NCI-H2081 (cell line): Measurements from ENCODE around the gene PLOD3.

Source experiments
- DNase-seq, 2 experiments: peaks; one replicate each; lab custom pipeline; 2025; lab: John Stamatoyannopoulos, UW

Gene PLOD3

DNA sequence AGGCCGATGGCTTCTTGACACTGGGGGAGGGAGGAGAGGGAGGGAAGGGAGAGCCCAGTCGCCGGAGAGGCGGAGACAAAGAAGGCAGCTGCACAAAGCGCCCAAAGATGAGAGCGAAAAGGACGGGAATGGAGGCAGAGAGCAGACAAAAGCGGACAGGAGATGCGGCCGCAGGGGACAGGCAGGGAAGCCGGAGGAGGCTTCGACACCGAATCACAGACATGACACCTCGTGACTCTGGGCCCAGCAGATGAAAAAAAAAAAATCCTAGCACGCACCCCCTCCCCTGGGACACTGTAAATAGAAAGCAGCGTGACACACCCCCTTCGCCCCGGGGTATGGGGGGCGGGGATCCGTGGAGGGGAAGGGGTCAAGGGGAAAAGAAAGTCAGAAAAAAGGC, 38.3 kb downstream of the PLOD3 start:
- DNase-seq, result peak in 1 of 2 experiments; percentile 23

DNA sequence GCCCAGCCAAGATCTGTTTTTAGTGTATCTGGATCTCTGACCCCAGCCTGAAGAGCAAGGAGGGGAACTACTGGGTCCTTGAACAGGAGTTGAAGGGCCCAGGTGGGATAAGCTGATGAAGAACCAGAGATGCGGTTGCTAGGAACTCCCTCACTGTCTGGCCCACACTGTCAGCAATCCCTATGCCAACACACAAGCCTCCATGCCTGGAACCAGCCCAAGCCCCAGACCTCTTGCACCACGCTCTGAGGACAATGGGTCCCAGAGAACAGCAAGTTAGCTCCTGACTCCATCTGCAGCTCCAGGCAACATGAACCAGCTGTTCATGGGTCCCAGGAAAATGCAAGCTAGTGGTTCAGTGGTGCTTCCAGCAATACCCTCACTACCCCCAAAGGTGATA, 39.7 kb downstream of the PLOD3 start:
- DNase-seq, result no peak

DNA sequence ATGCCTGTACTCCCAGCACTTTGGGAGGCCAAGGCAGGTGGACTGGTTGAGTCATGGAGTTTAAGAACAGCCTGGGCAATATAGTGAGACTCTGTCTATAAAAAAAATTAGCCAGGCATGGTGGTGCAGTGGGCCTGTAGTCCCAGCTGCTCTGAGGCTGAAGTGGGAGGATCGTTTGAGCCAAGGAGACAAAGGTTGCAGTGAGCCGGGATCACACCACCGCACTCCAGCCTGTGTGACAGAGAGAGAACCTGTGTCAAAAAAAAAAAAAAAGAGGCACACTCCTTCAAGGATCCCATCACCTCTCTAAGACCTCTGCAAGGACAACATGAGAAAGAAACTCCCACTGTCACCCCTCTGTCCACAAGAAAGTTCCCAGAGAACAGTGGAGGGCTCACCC, 41.7 kb downstream of the PLOD3 start:
- DNase-seq, result no peak

DNA sequence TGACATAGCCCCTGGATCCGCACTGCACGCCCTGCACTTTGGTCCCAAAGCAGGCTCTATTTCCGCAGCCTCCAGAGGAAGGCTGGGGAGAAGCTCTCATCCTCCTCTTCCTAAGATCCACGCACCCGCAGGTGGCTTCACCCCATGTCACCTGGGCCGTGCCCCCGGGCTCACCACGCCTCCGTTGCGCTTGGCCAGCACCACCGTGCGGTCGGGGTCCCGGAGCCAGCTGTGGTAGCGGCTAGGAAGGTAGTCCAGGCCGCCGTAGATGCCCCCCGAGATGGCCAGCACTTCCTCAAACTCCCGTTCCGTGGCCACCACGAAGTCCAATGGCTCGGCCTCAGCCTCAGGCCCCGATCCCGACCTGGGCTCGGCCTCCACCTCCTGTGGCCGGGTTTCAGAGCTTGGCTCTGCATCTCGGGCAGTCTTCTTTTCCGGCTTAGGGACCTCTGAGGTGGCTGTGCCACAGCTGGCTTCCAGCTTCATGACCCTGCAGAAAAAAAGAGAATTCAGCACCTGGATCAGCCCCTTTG, 43.0 kb downstream of the PLOD3 start:
- DNase-seq, result no peak

DNA sequence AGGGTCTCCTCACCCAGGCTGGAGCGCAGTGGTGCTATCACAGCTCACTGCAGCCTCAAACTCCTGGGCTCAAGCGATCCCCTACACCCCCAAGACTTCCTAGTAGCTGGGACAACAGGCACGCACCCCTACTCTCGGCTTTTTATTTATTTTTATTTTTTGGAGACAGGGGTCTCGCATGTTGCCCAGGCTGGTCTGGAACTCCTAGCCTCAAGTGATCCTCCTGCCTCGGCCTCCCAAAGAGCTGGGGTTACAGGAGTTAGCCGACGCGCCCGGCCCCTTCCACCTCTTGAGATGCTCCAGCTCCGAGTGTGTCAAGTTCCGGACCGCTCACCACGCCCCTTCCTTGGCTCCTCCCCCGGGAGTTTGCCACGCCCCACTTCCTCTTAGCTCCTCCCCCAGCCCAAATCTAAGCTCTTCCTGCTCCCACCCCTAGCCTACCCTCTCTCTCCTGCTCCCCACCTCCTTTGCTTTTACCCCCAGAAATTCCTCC, 43.6 kb downstream of the PLOD3 start:
- no peak for DNase-seq

DNA sequence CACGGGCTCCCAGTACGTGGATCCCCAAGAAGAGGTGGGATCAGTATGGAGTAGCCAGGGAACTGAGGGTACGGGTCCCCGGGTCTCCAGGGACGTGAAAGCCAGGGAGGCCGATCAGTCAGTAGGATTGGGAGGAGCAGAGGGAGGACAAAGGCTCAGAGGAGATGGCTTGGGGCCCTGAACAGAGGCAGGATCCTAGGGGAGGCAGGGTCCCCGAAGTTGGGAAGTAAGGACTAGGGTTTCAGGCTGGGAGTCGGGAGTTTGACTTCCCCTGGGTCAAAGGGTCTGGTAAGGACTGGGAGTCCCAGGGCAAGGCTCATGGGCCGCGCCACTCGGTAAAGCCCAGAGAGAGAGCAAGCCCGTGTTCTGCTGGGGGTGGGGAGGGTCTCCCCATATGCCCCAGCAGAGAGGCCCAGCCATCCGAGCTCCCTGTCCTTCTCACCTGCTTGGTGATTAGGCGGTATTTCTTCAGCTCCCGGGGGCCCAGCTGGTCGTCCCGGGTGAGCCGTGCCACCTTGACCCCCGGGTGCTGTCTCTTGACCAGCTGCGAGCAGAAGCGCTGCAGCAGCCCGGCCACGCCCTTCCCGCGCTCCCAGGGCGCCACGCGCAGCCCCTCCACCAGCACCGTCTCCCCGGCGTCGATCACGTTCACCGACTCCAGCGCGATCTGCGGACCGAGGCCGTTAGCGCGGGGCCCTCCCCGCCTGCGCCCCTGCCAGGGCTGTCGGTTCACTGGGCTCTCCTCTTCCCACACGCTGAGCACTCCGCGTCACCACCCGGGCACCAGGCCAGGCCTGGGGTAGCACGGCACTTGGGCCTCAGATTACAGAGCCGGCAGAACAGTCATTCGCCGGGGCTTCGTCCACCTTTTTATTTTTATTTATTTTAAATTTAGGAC, 44.3 kb downstream of the PLOD3 start:
- DNase-seq, result peak; percentile 80 to 89

DNA sequence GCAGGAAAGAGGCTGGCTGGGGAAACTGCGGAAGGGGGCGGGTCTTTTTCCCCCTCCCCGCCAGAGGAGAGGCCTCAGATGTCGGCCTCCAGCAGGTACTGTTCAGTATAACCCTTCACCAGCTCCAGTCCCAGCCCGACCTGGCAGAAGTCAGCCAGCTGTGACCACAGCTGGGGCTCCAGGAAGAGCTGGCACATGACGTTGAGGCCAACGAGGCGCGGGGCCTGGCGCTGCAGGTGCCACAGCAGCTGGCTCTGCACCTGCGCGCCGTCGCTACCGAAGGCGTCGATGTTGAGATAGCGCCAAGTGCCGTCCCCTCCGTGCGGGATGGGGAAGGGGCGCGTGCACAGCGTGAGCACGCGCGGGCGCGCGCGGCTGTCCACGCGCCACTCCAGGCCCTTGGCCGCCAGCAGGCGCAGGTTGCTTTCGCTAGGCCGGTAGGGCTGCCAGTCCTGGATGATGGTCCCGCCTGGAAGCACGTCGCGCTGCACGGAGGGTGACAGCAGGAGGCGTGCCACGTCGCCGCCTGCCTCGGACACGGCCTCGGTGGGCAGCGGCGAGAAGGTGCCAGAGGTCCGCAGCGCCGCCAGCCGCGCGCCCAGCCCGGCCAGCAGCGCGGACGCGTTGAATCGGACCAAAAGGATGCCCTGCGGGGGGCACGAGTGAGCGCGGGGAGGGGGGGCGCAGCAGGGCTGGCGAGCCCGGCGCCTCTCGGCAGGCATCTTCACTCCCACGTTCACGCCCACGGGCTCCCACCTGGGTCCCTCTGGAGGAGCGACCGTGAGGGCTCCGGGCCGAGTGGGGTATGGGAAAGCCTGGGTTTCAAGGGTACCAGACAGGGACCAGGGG, 45.2 kb downstream of the PLOD3 start:
- peak; percentile 74 to 79 for DNase-seq

DNA sequence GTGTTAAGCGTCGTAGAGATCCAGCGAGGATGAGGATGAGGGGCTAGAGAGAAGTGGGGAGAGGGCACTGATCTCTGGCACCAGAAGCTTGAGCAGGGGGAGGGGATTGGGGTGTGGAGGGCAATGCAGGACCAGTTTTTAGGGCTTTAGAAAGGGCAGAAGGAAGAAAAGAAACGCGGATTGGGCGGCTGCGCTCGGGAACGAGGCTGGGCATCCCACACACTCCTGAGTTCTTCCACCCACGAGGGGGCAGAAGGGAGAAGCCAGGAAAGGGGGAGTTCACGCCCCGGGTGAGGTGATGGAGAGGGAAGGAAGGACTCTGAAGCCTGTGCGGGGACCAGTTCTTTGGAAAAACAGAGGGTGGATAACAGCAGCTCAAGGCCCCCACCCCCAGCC, 45.9 kb downstream of the PLOD3 start:
- peak in 1 of 2 experiments; percentile 27 for DNase-seq

DNA sequence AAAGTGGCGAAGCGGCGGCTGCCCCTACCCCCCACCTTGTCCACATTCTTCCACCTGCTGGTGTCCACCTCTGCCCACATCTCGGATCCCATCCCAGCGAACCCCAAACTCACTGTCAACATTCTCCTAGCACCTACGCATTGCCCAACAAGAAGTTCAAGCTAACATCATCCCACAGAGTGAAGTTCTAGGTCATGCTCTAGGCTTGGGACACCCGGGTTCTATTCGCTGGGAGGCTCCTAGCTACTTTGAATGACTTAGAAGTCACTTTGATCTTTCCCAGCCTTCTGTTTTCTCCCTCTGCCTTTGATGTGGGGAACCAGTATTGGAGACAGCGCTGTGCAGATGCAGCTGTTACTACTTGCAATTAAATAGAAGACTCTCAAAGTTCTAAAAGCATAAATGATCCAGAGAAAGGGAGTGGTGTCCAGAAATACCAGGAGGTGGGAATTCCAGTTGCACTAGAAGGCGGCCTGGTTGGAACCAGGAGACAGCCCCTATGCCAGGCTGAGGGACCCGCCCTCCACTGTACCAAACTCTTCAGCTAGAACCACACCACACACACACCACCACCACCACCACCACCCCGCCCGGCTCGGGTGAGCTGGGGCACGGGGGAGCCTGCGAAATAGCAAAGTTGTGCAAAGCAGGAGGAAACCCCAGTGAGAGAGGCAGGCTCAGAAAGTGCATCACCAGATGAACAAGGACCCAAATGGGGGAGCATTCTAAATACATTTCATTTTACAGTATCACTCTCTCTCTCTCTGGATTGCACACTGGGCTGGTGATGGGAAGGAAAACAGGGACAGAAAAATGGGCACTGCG, 46.6 kb downstream of the PLOD3 start:
- no peak for DNase-seq

DNA sequence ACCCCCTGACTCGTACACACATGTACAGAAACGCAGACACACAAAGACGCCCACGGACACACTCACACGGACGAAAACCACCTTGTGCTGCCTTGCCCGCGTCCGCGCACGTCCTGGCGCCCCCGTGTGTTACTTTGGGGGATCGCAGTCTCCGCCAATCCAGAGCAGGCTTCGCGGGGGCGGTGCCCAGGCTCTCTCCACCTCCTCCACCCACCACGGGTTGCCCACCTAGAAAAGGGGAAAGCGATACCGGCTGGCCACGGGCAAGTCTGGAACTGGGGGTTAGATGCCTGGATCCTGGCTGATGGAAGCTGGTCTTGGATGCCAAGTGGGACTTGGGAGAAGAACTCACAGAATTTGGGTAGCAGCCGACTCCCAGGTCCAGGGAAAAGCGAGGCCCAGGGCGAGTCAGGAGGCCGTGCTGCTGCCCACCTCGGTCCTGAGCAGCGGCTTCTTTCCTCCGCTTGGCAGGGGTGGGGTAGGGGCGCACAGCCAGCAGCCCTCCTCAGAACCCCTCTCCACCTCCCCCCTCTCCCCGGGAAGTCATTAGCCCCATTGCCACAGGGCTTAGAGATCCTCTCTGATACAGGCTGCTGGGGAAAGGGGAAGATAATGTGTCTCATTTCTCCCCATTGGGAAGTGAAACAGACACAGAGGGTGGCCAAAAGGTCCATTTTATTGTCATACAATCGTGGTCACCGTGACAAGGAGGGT, 47.4 kb downstream of the PLOD3 start:
- DNase-seq, result peak; percentile 60 to 67

DNA sequence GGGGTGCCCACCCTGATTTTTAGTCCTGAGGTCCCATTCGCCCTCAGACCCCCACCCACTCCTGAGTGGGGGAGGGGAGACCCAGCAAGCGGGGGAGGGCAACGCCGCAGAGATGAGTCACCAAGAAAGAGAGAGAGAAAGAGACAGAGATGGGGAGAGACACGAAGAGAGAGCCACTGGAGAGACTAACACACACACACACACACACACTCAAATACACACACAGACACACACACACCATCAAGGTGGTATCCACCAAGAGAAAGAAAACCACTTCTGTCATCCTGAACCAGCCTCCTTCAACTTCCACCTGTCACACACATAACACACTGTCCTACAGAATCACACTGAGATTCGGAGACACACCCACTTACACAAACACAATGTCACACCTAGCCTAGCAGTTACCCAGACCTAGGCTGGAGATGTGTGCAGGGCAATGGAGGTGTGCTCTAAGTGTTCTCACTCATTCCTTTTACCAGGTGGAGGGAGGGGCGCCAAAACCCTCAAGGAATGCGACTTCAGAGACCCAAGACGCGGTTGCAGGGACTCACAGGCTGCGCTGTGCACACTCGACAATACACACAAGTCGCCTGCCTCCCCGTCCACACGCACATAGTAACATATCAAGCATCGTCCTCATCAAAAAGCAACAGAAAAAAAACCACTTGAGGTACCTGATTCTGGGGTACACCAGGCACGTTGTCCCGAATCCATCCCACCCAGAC, 48.1 kb downstream of the PLOD3 start:
- DNase-seq, result peak in 1 of 2 experiments; percentile 44

DNA sequence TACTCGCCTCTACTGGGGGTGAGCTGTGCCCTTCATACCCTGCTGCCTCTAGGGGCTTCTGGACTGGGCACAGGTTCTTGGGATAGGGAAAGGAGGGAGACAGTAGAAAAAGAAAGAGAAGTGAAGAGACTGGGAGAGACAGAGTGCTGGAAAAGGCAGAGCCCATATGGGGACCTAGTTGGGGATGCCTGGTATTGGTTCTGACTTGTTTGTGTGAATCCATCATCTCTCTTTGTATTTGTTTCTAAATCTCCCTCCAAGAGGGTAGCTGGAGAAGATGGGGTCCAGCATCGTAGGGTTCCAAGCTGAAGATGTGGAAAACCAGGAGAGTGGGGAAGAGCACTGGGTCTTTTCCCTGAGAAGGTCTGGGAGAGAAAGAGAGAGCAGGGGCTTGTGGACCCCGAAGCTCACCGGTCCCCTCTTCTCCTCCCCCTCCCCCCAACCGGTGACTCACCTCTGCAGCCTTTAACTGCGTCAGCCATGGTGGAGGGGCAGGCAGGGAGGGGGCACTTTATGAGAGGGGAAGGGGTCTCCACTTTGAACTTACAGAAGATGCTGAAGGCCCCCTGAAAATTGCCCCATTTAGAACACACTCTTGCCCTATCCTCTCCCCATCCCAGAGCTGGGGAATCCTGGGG, 48.9 kb downstream of the PLOD3 start:
- no peak for DNase-seq

DNA sequence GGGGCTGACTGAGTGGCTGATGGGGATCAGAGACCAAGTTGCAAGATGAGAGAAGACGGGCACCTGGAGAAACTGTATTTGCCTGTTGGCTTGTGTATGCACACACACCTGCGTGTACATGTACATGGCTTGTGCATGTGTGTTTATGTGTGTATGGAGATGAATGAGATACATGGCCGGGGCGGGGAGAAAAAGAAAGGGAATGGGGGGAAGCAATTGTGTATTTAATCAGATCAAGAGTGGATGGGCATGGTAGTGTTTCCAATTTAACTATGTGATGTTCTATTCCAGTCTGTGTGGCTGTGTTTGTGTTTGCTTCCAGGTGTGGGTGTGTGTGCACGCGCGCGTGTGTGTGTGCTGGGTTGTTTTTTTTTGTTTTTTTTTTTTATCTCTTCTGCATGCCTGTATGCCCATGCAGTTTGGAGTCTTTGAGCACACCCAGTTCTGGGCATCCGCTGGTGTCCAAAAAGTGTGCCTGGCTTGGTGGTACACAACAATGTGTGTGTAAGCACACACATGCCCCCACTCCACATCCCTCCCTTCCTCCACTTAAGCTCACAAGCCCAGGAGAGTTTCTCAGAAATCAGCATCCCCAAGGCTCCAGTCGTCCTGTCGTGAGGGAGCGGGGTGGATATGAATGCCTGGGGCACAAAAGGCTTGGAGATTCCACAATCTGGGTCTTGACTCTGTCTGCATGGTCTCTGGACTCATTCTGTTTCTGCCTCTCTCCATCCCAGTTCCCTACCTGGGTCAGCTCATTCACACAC, 49.6 kb downstream of the PLOD3 start:
- no peak for DNase-seq

DNA sequence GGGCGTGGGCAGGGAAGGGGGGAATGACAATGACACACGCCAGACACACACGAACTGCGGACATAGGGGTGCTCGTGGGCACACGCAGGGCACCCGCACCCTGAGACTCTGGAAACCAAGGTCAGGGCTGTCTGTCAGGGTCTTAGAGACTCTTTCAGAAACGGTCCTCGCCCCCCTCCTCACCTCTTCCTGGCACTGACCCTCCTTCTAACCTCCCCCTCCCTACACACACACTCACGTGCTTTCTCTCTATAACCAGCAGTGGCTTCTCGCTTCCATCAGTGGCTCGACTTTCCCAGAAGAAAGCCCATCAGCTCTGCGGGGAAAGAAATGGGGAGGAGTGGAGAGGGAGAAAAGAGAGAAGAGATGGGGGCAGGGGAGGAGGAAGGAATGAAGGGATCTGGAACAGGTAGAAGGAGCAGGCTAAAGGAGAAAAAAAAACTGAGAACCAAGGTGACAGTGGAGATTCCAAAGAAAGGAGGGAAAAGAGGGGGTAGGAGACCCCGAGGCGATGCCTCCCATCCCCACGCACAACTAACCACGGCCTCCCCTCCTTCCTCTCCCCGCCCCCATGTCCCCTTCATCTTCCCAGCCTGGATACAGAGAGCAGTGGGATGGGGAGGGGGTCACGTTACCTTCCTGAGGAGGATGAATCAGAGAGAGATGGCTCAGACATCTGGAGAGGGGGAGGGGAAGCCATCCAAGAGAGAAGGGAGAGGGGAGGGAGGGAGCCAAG, 50.3 kb downstream of the PLOD3 start:
- DNase-seq, result no peak

DNA sequence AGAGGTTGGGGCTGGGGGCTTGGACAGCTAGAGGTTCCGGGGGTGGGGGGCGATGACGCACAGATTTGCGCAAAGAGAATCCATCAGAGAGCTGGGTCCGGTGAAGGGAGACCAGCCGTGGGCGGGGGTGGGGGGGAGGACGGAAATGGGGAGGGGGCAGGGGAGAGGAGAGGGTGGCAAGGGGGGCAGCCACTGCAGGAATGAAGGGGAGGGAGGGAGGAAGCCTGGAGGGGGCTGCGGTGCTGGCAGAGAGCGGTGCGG, 50.8 kb downstream of the PLOD3 start:
- no peak for DNase-seq

DNA sequence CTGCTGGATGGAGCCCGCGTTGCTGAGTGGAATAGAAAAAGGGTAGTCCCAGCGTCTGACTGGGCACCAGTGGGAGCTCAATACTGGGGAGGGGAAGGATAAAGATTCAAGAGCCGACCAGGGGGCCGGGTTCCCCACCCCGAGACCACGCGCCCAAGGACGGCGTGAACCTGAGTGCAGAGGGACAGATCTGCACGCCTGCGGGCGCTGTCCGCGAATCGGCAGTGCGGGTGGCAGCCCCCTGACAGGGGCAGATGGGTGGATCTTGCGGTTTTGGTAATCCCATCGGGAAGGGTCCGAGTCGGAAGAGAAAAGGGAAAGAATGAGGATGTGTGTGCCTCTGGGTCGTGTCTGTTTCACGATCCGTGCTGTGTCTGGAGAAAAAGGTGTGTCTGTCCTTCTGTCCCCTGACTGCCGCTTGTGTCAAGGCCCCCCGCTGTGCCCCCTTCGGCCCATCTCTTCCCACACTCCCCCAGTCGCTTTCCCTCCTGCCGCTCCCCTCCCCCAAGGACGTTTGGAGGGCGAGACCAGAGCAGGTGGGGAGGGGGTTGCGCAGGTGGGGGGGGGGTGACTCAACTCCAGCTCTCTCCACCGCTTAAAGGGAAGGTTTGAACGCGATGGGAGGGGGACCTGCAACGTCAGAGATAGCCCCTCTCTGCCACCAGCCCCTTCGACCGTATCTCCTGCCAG, 51.3 kb downstream of the PLOD3 start:
- no peak for DNase-seq

DNA sequence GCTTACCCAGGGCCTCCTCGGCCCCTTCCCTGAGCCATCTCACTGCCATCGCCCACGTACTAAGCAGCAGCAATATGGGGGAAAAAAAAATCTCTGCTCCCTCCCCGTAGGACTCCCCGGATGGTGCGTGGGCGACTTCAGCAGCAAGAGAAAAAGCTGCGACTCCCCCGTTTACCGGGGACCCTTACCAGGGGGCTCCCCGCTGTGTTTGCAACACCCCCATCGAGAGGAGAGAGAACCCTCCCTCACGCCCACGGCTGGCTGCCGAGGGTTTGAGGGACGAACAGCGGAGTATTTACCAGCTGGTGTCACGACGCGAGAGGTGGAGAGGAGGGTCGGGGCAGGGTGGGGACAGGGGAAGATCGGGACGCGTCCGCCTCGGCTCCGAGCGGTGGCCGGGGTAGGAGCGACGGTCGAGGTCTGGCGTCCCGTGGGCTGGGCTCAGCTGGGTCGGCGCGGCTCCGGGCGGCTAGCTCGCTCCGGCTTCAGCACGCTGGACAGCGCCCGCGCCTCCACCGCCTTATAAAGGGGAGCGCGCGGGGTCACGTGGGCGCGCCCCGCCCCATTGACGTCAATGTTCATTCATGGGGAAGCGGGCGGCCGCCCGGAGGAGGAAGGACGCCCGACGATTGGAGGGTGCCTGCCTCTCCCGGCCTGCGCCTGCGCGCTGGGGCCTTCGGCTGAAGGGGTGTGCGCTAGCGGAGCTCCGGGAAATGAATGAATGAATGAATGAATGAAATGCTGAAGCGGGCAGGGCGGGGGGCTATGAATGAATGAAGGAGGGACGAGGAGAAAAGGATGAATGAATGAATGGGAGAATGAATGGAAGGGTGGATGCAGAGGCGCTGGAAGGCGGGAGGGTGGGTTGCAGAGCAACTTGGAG, 52.1 kb downstream of the PLOD3 start, which contains the start of gene VGF:
Gene VGF, minus strand, starts transcription at position 495 of the 883 bp plus-strand sequence. CDS start 726 bp downstream, outside the sequence.
- peak; percentile 95 to 96 for DNase-seq
